Activated naive CD8-positive, alpha-beta T cell treated with anti-CD3 and anti-CD28 coated beads, Interleukin-2, amount 50 U/mL, for 24 hours (primary cell): ENCODE results near the gene POMGNT2.
"Not testable (repeated sequence)": the region's sequence is repeated elsewhere in the genome, so short reads cannot be mapped to it uniquely, and the experiment has no call there.

Source experiments
- ATAC-seq: fragments of 150-1000 bp; cut with Tn5 transposase; one replicate; pipeline ENCODE4 v1.10.0; 2021
- DNase-seq: peaks from one replicate; pipeline ENCODE4 v3.0.0; 2021
- H3K27ac Mint-ChIP-seq: one replicate; pipeline ENCODE4 v1.8.0; 2021; ENCODE audit warnings: mild to moderate bottlenecking, mixed read lengths
- H3K27me3 Mint-ChIP-seq: one replicate; pipeline ENCODE4 v1.8.0; 2021; ENCODE audit warnings: mixed read lengths
- H3K36me3 Mint-ChIP-seq: one replicate; pipeline ENCODE4 v1.8.0; 2021; ENCODE audit warnings: low read depth, mixed read lengths
- H3K4me1 Mint-ChIP-seq: one replicate; pipeline ENCODE4 v1.8.0; 2021; ENCODE audit warnings: mixed read lengths
- H3K4me3 Mint-ChIP-seq: one replicate; pipeline ENCODE4 v1.8.0; 2021; ENCODE audit warnings: mild to moderate bottlenecking, moderate library complexity, mixed read lengths
- H3K9me3 Mint-ChIP-seq: one replicate; pipeline ENCODE4 v1.8.0; 2021; ENCODE audit warnings: mixed read lengths

Gene POMGNT2

DNA sequence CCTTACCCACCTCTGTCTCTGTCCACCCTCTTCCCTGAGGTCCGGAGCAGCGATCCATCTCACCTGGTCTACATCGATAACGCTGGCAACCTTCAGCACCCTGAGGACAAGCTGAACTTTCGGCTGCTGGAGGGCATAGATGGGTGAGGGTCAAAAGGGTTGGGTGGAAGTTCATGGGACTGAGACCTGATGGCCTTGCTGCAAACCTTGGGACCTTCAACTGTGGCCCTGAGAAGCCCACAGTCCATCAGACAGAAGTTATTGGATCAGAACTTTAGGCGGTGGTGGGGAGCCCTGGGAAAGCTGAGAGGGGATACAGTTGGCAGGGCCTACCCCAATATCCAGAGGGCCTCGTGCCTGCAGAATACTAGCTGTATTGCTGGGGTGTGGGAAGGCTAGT lies 50.5 kb downstream of the POMGNT2 start:
- no peaks in the 10 kb centered on the region for H3K27me3 Mint-ChIP-seq
- peaks cover 4% of the 10 kb centered on the region for H3K4me1 Mint-ChIP-seq
- no peaks in the 10 kb centered on the region for H3K36me3 Mint-ChIP-seq
- H3K9me3 Mint-ChIP-seq, result peaks cover 12% of the 10 kb centered on the region
- DNase-seq, result no peak
- ATAC-seq, result no peak
- no peak overlapping the region for H3K4me3 Mint-ChIP-seq
- no peak overlapping the region for H3K27ac Mint-ChIP-seq

DNA sequence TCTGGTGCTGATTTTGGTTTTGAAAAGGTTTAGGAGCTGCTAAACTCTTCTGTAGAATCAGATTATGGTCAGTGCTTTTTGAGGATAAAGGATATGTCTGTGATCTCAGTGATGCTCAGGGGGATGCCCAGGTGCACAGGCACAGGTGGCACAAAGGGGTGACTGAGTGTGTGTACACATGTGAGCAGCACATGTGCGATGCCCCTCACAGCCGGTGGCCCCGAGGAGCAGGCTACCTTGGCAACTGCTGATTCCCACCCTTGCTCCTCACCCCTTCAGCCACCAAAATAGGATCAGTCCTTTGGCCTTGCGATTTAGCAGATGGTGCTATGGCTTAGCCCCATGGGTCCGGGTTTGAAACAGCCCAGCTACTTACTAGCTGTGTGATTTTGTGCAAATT lies 51.1 kb downstream of the POMGNT2 start:
- peaks cover 16% of the 10 kb centered on the region for H3K9me3 Mint-ChIP-seq
- H3K36me3 Mint-ChIP-seq, result no peaks in the 10 kb centered on the region
- no peak overlapping the region for H3K27ac Mint-ChIP-seq
- no peak overlapping the region for H3K4me3 Mint-ChIP-seq
- no peaks in the 10 kb centered on the region for H3K4me1 Mint-ChIP-seq
- no peak for ATAC-seq
- no peak for DNase-seq
- no peaks in the 10 kb centered on the region for H3K27me3 Mint-ChIP-seq

DNA sequence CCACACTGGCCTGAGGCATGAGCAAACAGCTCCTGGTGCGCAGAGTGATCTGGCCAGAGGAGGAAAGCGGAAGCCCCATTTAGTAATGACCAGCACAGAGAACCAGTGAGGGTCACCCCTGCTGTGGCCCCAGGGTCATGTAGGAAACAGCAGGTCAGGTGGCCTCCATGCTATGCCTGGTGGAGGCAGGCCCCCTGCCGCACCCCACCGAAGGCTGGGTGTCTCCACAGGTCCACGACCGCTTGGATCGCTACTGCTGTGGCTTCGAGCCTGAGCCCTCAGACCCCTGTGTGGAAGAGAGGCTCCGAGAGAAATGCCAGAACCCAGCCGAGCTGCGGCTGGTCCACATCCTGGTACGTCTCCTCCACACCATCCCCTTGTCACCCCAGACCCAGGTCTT lies 52.6 kb downstream of the POMGNT2 start:
- H3K4me3 Mint-ChIP-seq, result no peak overlapping the region
- ATAC-seq, result no peak
- DNase-seq, result no peak
- no peaks in the 10 kb centered on the region for H3K27me3 Mint-ChIP-seq
- H3K27ac Mint-ChIP-seq, result no peak overlapping the region
- H3K4me1 Mint-ChIP-seq, result no peaks in the 10 kb centered on the region
- H3K9me3 Mint-ChIP-seq, result peaks cover 20% of the 10 kb centered on the region
- no peaks in the 10 kb centered on the region for H3K36me3 Mint-ChIP-seq

DNA sequence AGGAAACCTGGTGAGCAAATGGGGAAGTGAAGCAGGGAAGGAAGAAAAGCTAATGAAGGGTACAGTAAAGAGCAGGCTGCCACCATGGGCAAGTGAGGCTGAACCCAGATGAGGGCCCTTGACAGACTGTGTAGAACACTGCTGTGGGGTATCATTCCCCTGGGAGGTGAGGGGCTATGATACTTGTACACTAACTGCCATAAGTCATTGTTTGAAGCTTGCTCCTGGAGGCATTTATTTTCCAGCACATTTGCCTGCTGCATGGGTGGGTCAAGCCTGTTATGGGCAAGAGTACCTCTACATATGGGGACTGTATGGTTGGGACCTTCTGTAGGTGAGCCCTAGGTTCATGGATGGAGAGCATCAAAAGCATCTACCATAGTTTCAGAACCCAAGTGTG lies 57.4 kb downstream of the POMGNT2 start:
- ATAC-seq (no peak), DNase-seq (no peak)
- H3K4me1 Mint-ChIP-seq, result no peaks in the 10 kb centered on the region
- no peak overlapping the region for H3K4me3 Mint-ChIP-seq
- H3K9me3 Mint-ChIP-seq, result peaks cover 42% of the 10 kb centered on the region
- H3K27me3 Mint-ChIP-seq, result no peaks in the 10 kb centered on the region
- H3K27ac Mint-ChIP-seq, result no peak overlapping the region
- H3K36me3 Mint-ChIP-seq, result no peaks in the 10 kb centered on the region

- no peak for ATAC-seq
- H3K27ac Mint-ChIP-seq, result no peak overlapping the region
- no peak for DNase-seq
- H3K4me1 Mint-ChIP-seq, result no peaks in the 10 kb centered on the region
- H3K27me3 Mint-ChIP-seq, result no peaks in the 10 kb centered on the region
- peaks cover 37% of the 10 kb centered on the region for H3K9me3 Mint-ChIP-seq
- H3K4me3 Mint-ChIP-seq, result no peak overlapping the region
- H3K36me3 Mint-ChIP-seq, result no peaks in the 10 kb centered on the region
Measured at GRCh38 chr3:43046583-43046982, 59.3 kb downstream of the POMGNT2 start.

DNA sequence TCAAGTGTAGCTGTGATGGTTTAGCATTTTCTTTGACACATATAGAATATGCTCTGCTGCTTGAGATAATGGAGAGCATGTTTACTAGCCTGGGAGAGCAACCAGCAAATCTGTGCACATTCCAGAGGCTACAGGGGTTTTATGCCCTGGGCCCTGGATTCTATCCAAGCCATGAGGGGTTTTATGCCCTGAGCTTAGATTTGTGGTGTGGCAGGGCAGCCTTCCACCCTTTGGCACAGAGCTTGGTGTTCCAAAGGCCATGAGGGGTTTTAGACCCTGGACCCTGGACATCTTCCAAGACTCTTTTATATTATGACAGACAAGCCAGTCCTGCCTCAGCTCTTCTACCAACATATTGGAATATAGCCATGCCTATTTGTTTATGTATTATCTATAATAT lies 60.8 kb downstream of the POMGNT2 start:
- ATAC-seq, H3K27ac Mint-ChIP-seq, H3K4me1 Mint-ChIP-seq, H3K27me3 Mint-ChIP-seq, H3K4me3 Mint-ChIP-seq, DNase-seq, H3K36me3 Mint-ChIP-seq: not testable (repeated sequence)
- peaks cover 27% of the 10 kb centered on the region for H3K9me3 Mint-ChIP-seq

- peaks cover 23% of the 10 kb centered on the region for H3K9me3 Mint-ChIP-seq
- ATAC-seq, result no peak
- no peaks in the 10 kb centered on the region for H3K36me3 Mint-ChIP-seq
- peaks cover 2% of the 10 kb centered on the region for H3K4me1 Mint-ChIP-seq
- DNase-seq, result no peak
- H3K27ac Mint-ChIP-seq, result no peak overlapping the region
- H3K27me3 Mint-ChIP-seq, result no peaks in the 10 kb centered on the region
- H3K4me3 Mint-ChIP-seq, result no peak overlapping the region
Measured at GRCh38 chr3:43043793-43044192, 62.1 kb downstream of the POMGNT2 start.

DNA sequence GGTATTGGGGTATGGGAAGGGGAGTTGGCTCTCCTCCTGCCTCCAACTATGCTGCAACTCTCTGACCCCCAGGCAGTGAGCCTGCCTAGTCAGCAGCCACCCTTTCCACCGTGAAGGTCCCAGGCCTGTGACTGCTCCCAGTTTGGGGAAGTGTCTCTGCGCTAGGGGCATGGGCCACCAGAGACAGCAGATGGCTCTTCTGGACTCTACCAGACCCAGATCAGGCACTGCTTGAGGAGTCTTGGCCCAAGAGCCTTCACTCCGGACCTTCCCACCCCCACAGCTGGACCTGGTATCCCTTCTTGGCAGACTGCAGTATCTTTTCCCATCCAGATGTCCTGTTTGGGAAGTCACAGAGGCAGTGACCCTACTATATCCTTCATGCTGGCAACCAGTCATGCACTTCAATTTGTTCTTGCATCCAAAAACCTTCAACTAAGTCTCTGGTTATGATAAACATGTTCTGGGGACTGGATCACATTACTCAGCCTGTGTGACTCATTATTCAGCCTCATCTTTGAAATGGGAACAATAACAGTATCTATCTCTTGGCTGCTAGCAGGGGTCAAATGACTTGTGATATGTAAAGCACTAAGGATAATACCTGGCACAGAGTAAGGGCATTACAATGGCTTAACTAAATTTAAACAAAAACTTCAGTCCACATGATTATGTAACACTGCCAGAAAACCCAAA lies 62.7 kb downstream of the POMGNT2 start:
- peaks cover 21% of the 10 kb centered on the region for H3K9me3 Mint-ChIP-seq
- no peaks in the 10 kb centered on the region for H3K36me3 Mint-ChIP-seq
- ATAC-seq (peak; percentile 49), DNase-seq (no peak)
- peaks cover 7% of the 10 kb centered on the region for H3K4me1 Mint-ChIP-seq
- no peak overlapping the region for H3K4me3 Mint-ChIP-seq
- no peaks in the 10 kb centered on the region for H3K27me3 Mint-ChIP-seq
- no peak overlapping the region for H3K27ac Mint-ChIP-seq

DNA sequence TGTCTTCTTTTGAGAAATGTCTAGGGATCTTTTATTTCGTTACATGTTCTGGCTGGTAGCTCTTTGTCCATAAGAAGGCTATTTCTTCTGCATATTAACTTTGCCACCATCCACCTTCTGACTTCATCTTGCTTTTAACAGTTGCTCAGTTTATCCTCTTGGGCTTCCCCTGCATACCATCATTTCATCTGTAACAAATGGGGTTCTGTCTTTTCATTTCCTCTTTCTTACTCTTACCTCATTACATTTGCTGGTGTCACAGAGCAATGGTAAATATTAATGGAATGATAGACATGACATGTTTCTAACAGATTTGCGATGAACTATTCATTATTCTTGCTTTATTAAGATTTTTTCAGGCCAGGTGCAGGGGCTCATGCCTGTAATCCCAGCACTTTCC lies 64.4 kb downstream of the POMGNT2 start:
- Mint-ChIP-seq H3K27me3 (no peaks in the 10 kb centered on the region), H3K36me3 (no peaks in the 10 kb centered on the region), H3K4me1 (peaks cover 17% of the 10 kb centered on the region), H3K4me3 (no peak overlapping the region), H3K9me3 (peaks cover 13% of the 10 kb centered on the region), H3K27ac (no peak overlapping the region)
- ATAC-seq (no peak), DNase-seq (no peak)

DNA sequence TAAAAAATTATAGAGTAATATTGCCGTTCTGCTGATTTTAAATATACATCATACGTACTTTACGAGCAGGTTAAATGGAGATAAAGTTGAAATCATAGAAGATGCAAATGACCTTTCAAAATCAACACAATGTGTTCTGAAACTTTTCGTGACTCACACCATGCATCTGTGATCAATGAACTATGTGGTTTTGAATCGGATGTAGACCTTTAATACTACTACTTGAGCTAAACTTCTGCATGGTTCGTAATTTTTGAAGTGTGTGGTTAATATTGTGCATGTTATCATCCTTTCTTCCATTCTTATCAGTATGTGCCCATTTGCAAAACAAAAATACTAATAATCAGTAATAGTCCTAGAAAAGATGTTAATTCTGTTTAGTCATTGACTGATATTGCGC lies 67.9 kb downstream of the POMGNT2 start:
- ATAC-seq (peak; percentile 61), DNase-seq (no peak)
- H3K9me3 Mint-ChIP-seq, result no peaks in the 10 kb centered on the region
- no peaks in the 10 kb centered on the region for H3K36me3 Mint-ChIP-seq
- H3K27ac Mint-ChIP-seq, result no peak overlapping the region
- H3K4me3 Mint-ChIP-seq, result no peak overlapping the region
- H3K27me3 Mint-ChIP-seq, result no peaks in the 10 kb centered on the region
- H3K4me1 Mint-ChIP-seq, result peaks cover 19% of the 10 kb centered on the region

GRCh38 chr3:43036621-43037423 lies 69.1 kb downstream of the POMGNT2 start:
- Mint-ChIP-seq H3K4me1 (peaks cover 19% of the 10 kb centered on the region), H3K27ac (no peak overlapping the region), H3K4me3 (no peak overlapping the region), H3K36me3 (no peaks in the 10 kb centered on the region), H3K27me3 (no peaks in the 10 kb centered on the region), H3K9me3 (no peaks in the 10 kb centered on the region)
- ATAC-seq, result peak; percentile 34
- DNase-seq, result no peak

DNA sequence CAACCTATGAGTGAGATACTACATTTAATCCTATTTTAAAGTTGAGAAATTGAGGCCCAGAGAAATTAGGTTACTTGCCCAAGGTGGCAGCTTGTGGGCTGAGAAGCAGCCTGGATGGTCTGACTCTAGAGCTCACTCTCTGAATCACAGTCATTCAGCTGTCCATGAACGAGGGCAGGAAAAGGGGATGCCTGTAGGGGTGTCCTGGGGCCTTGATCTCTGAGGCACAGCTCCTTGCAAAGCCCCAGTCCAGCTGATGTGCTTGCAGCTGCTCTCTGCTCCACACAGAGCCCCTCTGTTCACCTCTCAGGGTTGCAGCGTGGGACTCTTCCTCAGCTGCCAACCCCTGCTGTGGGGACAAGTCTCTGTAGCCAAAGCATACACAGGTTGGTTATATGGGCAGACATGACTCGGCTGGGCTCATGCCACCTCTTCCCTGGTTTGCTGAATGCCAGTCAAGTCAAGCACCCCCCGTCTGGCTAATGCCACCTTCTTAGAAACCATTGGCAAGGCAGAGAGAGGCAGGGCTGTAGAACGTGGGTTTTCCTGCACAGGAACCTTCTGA lies 70.0 kb downstream of the POMGNT2 start:
- Mint-ChIP-seq H3K4me1 (peaks cover 19% of the 10 kb centered on the region), H3K27me3 (no peaks in the 10 kb centered on the region), H3K9me3 (no peaks in the 10 kb centered on the region), H3K36me3 (no peaks in the 10 kb centered on the region), H3K4me3 (no peak overlapping the region), H3K27ac (no peak overlapping the region)
- DNase-seq, result no peak
- ATAC-seq, result no peak

DNA sequence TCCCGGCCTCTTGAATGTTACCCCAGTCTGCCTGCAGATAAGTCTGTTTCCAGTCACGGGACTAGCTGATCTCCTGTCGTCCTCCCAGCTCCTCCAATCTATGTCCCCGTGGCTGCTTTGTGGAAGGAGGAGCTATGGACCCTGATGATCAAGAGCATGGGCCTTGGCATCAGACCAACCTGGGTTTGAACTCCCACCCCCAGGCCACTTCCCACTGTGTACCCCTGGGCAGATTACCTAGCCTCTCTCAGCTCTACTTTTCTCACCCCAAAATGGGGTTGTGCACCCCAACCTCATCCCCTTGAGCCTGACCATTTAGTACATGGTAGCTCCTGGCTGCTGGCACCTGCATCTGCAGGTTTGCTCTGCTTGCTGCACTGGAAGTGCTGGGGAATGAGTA lies 71.0 kb downstream of the POMGNT2 start:
- DNase-seq (no peak), ATAC-seq (no peak)
- Mint-ChIP-seq H3K27me3 (no peaks in the 10 kb centered on the region), H3K4me3 (no peak overlapping the region), H3K4me1 (peaks cover 19% of the 10 kb centered on the region), H3K27ac (no peak overlapping the region), H3K36me3 (no peaks in the 10 kb centered on the region), H3K9me3 (no peaks in the 10 kb centered on the region)

- no peak overlapping the region for H3K27ac Mint-ChIP-seq
- H3K9me3 Mint-ChIP-seq, result no peaks in the 10 kb centered on the region
- H3K27me3 Mint-ChIP-seq, result no peaks in the 10 kb centered on the region
- no peak overlapping the region for H3K4me3 Mint-ChIP-seq
- H3K36me3 Mint-ChIP-seq, result no peaks in the 10 kb centered on the region
- ATAC-seq (no peak), DNase-seq (no peak)
- H3K4me1 Mint-ChIP-seq, result peaks cover 21% of the 10 kb centered on the region
Measured at GRCh38 chr3:43034200-43034599, 71.7 kb downstream of the POMGNT2 start.
